ENCODE measurements around the gene THSD4.

THSD4 gene

DNA sequence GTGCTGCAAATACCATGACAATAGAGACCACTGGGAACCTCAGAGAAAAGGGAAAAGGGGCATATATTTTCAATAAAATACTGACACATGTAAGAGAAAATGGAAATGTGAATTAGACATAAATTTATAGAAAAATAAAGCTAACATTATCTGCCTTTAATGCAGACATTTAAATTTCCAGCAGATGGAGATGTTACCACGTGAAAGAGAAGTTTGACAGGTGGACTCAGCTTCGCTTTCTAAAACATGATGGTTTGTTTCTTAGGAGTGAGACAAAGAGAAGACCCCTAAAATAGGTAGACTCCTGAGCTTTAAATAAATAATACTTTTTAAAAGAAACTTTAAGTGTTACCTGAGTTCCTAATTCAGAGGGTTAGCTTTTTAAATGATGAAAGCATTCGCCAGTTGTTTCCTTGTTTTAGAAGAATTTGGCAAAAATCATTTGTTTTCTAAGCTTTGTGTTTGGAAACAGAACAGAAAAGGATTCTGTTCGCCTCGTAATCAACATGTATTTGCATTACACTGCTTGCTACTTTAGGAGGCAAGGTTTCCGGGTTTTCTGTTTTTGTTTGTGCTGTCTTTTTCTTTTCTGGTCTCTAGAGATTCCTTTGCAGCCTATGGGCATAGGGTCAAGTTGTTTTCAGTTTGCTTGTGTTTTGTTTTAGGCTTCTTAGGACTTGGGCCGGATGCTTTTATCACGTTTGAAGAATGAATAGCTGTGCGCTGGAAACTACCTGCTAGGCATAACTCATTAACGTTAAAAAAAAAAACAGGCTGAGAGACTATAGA lies 271.4 kb downstream of the THSD4 start:
- Histone ChIP-seq H3K4ac (ENCODE audit: low read depth in 1 of 2, low read length in 2 of 2) (no peak overlapping the region), H3K4me2 (ENCODE audit: low read length, poor library complexity, severe bottlenecking) (no peak overlapping the region), H3K36me3 (ENCODE audit: control insufficient read depth in 1 of 2, insufficient read depth in 2 of 2, low read depth in 1 of 2, low read length in 2 of 2) (no peaks in the 10 kb centered on the region), H3K4me3 (ENCODE audit: insufficient read depth in 1 of 2, low read depth in 1 of 2, low read length in 2 of 2) (no peak overlapping the region), H3K79me1 (replicated peaks; ENCODE audit: low read length, poor library complexity, severe bottlenecking) (peaks cover 2% of the 10 kb centered on the region), H4K91ac (ENCODE audit: low read length) (no peak overlapping the region), H3K23ac (ENCODE audit: low read length in 2 of 2) (no peak overlapping the region), H3K27me3 (ENCODE audit: control insufficient read depth in 1 of 2, insufficient read depth in 1 of 2, low read length in 2 of 2) (no peaks in the 10 kb centered on the region), H3K18ac (ENCODE audit: low read depth in 1 of 2, low read length in 2 of 2) (no peak overlapping the region), H3K9ac (ENCODE audit: low read length) (no peak overlapping the region), H2AK5ac (ENCODE audit: low read length, severe bottlenecking) (no peak overlapping the region), H3K14ac (ENCODE audit: low read length in 2 of 2) (no peak overlapping the region), H2BK15ac (ENCODE audit: low read depth, poor library complexity, severe bottlenecking) (no peak overlapping the region), H3K27ac (ENCODE audit: low read length, poor library complexity, severe bottlenecking) (no peak overlapping the region), H3K4me1 (ENCODE audit: control insufficient read depth, insufficient read depth, low read depth, low read length) (no peaks in the 10 kb centered on the region), H4K8ac (ENCODE audit: low read length) (no peak overlapping the region), H3K9me3 (ENCODE audit: control insufficient read depth, low read length) (no peaks in the 10 kb centered on the region), H2BK120ac (ENCODE audit: low read depth, low read length) (no peak overlapping the region), H2BK12ac (ENCODE audit: low read length in 2 of 2) (no peak overlapping the region), H2BK5ac (ENCODE audit: low read depth, low read length, poor library complexity, severe bottlenecking) (no peak overlapping the region), H2AFZ (ENCODE audit: low read depth, low read length) (no peak overlapping the region)
- DNase-seq, result peak; percentile 25
- 37% methylated on average over 10 of the region's 10 CpGs for WGBS

GRCh38 chr15:71387810-71388209 lies 272.5 kb downstream of the THSD4 start:
- H3K4me1 ChIP-seq (ENCODE audit: control insufficient read depth, insufficient read depth, low read depth, low read length), result no peaks in the 10 kb centered on the region
- H3K14ac ChIP-seq (ENCODE audit: low read length in 2 of 2), result no peak overlapping the region
- H3K36me3 ChIP-seq (ENCODE audit: control insufficient read depth in 1 of 2, insufficient read depth in 2 of 2, low read depth in 1 of 2, low read length in 2 of 2), result no peaks in the 10 kb centered on the region
- H3K18ac ChIP-seq (ENCODE audit: low read depth in 1 of 2, low read length in 2 of 2), result no peak overlapping the region
- H3K4ac ChIP-seq (ENCODE audit: low read depth in 1 of 2, low read length in 2 of 2), result no peak overlapping the region
- H2AK5ac ChIP-seq (ENCODE audit: low read length, severe bottlenecking), result no peak overlapping the region
- DNase-seq, result no peak
- H4K8ac ChIP-seq (ENCODE audit: low read length), result no peak overlapping the region
- WGBS, result 73% methylated on average over 1 of the region's 1 CpG
- H3K9ac ChIP-seq (ENCODE audit: low read length), result no peak overlapping the region
- no peak overlapping the region for H2BK15ac ChIP-seq (ENCODE audit: low read depth, poor library complexity, severe bottlenecking)
- peaks cover 2% of the 10 kb centered on the region for H3K79me1 ChIP-seq (replicated peaks; ENCODE audit: low read length, poor library complexity, severe bottlenecking)
- no peak overlapping the region for H2BK12ac ChIP-seq (ENCODE audit: low read length in 2 of 2)
- no peak overlapping the region for H3K27ac ChIP-seq (ENCODE audit: low read length, poor library complexity, severe bottlenecking)
- no peak overlapping the region for H2BK120ac ChIP-seq (ENCODE audit: low read depth, low read length)
- no peak overlapping the region for H2AFZ ChIP-seq (ENCODE audit: low read depth, low read length)
- no peak overlapping the region for H3K4me3 ChIP-seq (ENCODE audit: insufficient read depth in 1 of 2, low read depth in 1 of 2, low read length in 2 of 2)
- no peak overlapping the region for H4K91ac ChIP-seq (ENCODE audit: low read length)
- no peaks in the 10 kb centered on the region for H3K9me3 ChIP-seq (ENCODE audit: control insufficient read depth, low read length)
- H3K27me3 ChIP-seq (ENCODE audit: control insufficient read depth in 1 of 2, insufficient read depth in 1 of 2, low read length in 2 of 2), result no peaks in the 10 kb centered on the region
- no peak overlapping the region for H2BK5ac ChIP-seq (ENCODE audit: low read depth, low read length, poor library complexity, severe bottlenecking)
- H3K23ac ChIP-seq (ENCODE audit: low read length in 2 of 2), result no peak overlapping the region
- peak overlapping the region; percentile 32 for H3K4me2 ChIP-seq (ENCODE audit: low read length, poor library complexity, severe bottlenecking)

DNA sequence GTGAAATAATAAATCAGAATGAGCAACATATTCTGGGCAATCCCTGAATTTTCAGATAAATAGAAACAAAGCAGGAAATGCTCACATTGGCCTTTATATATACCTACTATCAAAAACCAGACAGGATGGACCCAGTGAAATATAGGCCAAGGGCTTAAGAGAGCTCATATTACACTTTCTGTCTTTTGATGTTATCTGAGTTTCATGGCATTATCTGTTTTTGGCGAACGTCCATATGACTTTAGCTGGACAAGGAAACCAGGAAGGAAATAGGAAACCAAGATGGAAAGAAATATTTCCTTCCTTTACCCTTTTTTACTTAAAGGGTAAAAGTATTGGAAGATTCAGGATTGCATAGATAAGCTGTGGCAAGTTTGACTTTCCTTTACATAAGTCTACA lies 274.8 kb downstream of the THSD4 start:
- H3K27ac ChIP-seq (ENCODE audit: low read length, poor library complexity, severe bottlenecking), result no peak overlapping the region
- no peak overlapping the region for H2AK5ac ChIP-seq (ENCODE audit: low read length, severe bottlenecking)
- no peaks in the 10 kb centered on the region for H3K36me3 ChIP-seq (ENCODE audit: control insufficient read depth in 1 of 2, insufficient read depth in 2 of 2, low read depth in 1 of 2, low read length in 2 of 2)
- H3K9me3 ChIP-seq (ENCODE audit: control insufficient read depth, low read length), result no peaks in the 10 kb centered on the region
- no peak overlapping the region for H4K8ac ChIP-seq (ENCODE audit: low read length)
- no peak overlapping the region for H3K23ac ChIP-seq (ENCODE audit: low read length in 2 of 2)
- WGBS, result 100% methylated on average over 2 of the region's 2 CpGs
- H3K4me2 ChIP-seq (ENCODE audit: low read length, poor library complexity, severe bottlenecking), result no peak overlapping the region
- H3K4me3 ChIP-seq (ENCODE audit: insufficient read depth in 1 of 2, low read depth in 1 of 2, low read length in 2 of 2), result no peak overlapping the region
- H4K91ac ChIP-seq (ENCODE audit: low read length), result no peak overlapping the region
- no peak overlapping the region for H3K18ac ChIP-seq (ENCODE audit: low read depth in 1 of 2, low read length in 2 of 2)
- no peak overlapping the region for H3K14ac ChIP-seq (ENCODE audit: low read length in 2 of 2)
- no peak for DNase-seq
- no peaks in the 10 kb centered on the region for H3K4me1 ChIP-seq (ENCODE audit: control insufficient read depth, insufficient read depth, low read depth, low read length)
- no peaks in the 10 kb centered on the region for H3K27me3 ChIP-seq (ENCODE audit: control insufficient read depth in 1 of 2, insufficient read depth in 1 of 2, low read length in 2 of 2)
- no peak overlapping the region for H3K9ac ChIP-seq (ENCODE audit: low read length)
- no peak overlapping the region for H2BK120ac ChIP-seq (ENCODE audit: low read depth, low read length)
- no peak overlapping the region for H2BK5ac ChIP-seq (ENCODE audit: low read depth, low read length, poor library complexity, severe bottlenecking)
- H2BK15ac ChIP-seq (ENCODE audit: low read depth, poor library complexity, severe bottlenecking), result no peak overlapping the region
- no peak overlapping the region for H2AFZ ChIP-seq (ENCODE audit: low read depth, low read length)
- peaks cover 2% of the 10 kb centered on the region for H3K79me1 ChIP-seq (replicated peaks; ENCODE audit: low read length, poor library complexity, severe bottlenecking)
- no peak overlapping the region for H2BK12ac ChIP-seq (ENCODE audit: low read length in 2 of 2)
- no peak overlapping the region for H3K4ac ChIP-seq (ENCODE audit: low read depth in 1 of 2, low read length in 2 of 2)

DNA sequence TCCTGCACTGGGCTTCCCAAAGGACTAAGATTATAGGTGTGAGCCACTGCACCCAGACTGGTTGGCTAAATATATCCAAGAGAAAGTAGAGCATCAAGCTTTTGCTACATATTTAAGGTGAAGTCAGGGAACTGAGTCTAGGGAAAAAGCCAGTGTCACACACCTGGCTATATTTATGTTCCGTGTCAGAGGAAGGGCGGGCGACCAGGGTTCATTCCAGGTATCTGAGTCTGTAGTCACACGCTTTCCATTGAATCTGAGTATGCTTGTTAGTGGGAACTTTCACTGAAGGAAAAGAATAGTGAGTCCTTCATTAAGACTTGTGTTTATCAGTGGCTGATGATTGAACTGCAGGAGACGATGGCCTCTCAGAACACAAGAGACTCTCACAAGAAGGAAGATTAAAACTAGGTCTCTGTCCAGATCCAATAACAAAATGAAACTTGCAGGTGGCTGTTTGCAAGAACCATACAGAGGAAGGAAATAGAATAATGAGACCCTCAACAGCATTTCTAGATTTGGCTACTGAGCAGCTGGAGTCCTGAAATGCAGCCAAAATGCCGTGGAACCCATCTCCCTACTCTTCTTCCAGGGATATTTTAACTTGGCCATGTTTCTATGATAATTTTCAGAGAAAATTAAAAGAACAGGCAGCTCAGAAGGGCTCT lies 276.3 kb downstream of the THSD4 start:
- peaks cover 2% of the 10 kb centered on the region for H3K4me1 ChIP-seq (ENCODE audit: control insufficient read depth, insufficient read depth, low read depth, low read length)
- H4K8ac ChIP-seq (ENCODE audit: low read length), result no peak overlapping the region
- no peak overlapping the region for H2BK15ac ChIP-seq (ENCODE audit: low read depth, poor library complexity, severe bottlenecking)
- no peak overlapping the region for H3K18ac ChIP-seq (ENCODE audit: low read depth in 1 of 2, low read length in 2 of 2)
- no peak overlapping the region for H3K9ac ChIP-seq (ENCODE audit: low read length)
- no peak overlapping the region for H2BK12ac ChIP-seq (ENCODE audit: low read length in 2 of 2)
- H2BK120ac ChIP-seq (ENCODE audit: low read depth, low read length), result no peak overlapping the region
- H3K4ac ChIP-seq (ENCODE audit: low read depth in 1 of 2, low read length in 2 of 2), result no peak overlapping the region
- no peak overlapping the region for H3K14ac ChIP-seq (ENCODE audit: low read length in 2 of 2)
- DNase-seq, result no peak
- no peaks in the 10 kb centered on the region for H3K27me3 ChIP-seq (ENCODE audit: control insufficient read depth in 1 of 2, insufficient read depth in 1 of 2, low read length in 2 of 2)
- H2AK5ac ChIP-seq (ENCODE audit: low read length, severe bottlenecking), result no peak overlapping the region
- H4K91ac ChIP-seq (ENCODE audit: low read length), result no peak overlapping the region
- H3K23ac ChIP-seq (ENCODE audit: low read length in 2 of 2), result no peak overlapping the region
- H3K27ac ChIP-seq (ENCODE audit: low read length, poor library complexity, severe bottlenecking), result no peak overlapping the region
- no peak overlapping the region for H3K4me2 ChIP-seq (ENCODE audit: low read length, poor library complexity, severe bottlenecking)
- H3K9me3 ChIP-seq (ENCODE audit: control insufficient read depth, low read length), result no peaks in the 10 kb centered on the region
- H3K36me3 ChIP-seq (ENCODE audit: control insufficient read depth in 1 of 2, insufficient read depth in 2 of 2, low read depth in 1 of 2, low read length in 2 of 2), result no peaks in the 10 kb centered on the region
- no peak overlapping the region for H2BK5ac ChIP-seq (ENCODE audit: low read depth, low read length, poor library complexity, severe bottlenecking)
- no peak overlapping the region for H3K4me3 ChIP-seq (ENCODE audit: insufficient read depth in 1 of 2, low read depth in 1 of 2, low read length in 2 of 2)
- 100% methylated on average over 5 of the region's 6 CpGs for WGBS
- H3K79me1 ChIP-seq (replicated peaks; ENCODE audit: low read length, poor library complexity, severe bottlenecking), result peaks cover 3% of the 10 kb centered on the region
- H2AFZ ChIP-seq (ENCODE audit: low read depth, low read length), result no peak overlapping the region
